Measurements from ENCODE around the gene PDSS1.

The PDSS1 gene

DNA sequence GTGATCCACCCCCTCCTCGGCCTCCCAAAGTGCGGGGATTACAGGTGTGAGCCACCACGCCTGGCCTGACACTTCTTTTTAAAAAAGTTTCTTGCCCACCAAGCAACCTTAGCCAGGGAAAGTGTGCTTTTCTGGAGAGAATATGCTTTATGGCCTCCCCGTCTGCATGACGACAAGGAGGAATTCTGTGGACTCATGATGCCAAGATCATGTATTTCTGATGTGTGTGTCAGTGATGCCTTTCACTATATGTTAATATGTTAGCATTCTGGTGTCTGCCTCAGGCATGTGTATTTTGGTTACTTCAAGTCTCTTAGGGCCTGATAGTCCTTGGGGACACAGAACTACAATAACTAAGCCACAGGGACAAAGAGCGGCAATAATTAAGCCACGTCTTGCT lies 2.1 kb downstream of the PDSS1 start:
- no peak for DNase-seq (ENCODE audit: low read depth in 2 of 2)

DNA sequence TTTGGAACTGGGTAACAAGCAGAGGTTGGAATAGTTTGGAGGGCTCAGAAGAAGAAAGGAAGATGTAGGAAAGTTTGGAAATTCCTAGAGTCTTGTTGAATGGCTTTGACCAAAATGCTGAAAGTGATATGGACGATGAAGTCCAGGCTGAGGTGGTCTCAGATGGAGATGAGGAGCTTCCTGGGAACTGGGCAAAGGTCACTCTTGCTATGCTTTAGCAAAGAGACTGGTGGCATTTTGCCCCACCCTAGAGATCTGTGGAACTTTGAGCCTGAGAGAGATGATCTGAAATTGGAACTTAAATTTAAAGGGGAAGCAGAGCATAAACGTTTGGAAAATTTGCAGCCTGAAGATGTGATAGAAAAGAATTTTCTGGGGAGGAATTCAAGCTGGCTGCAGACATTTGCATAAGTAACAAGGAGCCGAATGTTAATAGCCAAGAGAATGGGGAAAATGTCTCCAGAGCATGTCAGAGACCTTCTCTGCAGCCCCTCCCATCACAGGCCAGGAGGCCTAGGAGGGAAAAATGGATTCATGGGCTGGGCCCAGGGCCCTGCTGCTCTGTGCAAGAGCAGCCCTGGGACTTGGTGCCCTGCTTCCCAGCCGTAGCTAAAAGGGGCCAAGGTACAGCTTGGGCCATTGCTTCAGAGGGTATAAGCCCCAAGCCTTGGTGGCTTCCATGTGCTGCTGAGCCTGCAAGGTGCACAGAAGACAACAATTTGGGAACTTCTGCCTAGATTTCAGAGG lies 3.6 kb downstream of the PDSS1 start:
- DNase-seq (ENCODE audit: low read depth in 2 of 2) = no peak

DNA sequence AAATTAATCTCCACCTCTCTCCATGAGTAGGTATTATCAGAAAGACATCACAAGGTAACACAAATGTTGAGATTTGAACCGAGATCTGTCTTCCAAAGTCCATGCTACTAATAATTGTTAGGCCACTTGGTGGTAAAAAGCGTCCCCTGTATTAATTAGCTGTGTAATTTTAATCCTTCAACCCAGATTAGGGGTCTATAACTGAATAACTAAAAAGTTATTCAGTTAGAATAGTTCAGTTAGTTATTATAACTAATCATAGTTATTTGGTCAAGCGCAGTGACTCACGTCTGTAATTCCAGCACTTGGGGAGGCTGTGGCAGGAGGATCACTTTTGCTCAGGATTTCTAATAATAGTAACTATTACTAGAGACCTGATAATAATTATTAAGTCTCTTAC lies 5.6 kb downstream of the PDSS1 start:
- no peak for DNase-seq (ENCODE audit: low read depth in 2 of 2)

DNA sequence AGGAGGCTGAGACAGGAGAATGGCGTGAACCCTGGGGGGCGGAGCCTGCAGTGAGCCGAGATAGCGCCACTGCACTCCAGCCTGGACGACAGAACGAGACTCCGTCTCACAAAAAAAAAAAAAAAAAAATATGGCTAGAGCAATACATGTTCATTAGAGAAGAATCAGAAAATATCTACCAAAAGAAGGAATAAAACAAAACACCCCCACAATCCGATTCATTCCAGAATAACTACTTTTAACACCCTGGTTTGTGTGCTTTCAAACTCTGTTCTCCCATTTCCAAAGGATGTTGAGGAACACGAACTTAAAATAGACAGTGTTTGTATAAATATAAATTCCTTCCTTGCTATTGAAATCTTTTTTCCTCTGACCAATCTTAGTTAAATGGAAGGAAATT lies 6.5 kb downstream of the PDSS1 start:
- DNase-seq (ENCODE audit: low read depth in 2 of 2) = no peak

DNA sequence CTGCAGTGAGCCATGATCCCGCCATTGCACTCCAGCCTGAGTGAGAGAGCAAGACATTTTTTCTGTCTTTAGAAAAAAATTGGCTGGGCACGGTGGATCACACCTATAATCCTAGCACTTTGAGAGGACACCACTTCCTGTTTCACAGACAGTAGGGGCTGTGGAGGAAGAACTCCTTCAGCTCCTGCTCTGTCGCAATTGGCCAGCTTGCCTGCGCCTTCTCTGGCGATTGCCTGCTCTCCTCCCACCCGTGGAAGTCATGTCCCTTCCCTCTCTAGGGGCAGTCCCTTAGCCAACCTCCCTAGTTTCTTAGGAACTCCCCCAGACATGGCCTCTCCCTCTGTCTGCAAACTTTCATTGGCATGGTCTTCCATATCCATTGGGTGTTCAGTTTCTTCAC lies 8.7 kb downstream of the PDSS1 start:
- no peak for DNase-seq (ENCODE audit: low read depth in 2 of 2)

DNA sequence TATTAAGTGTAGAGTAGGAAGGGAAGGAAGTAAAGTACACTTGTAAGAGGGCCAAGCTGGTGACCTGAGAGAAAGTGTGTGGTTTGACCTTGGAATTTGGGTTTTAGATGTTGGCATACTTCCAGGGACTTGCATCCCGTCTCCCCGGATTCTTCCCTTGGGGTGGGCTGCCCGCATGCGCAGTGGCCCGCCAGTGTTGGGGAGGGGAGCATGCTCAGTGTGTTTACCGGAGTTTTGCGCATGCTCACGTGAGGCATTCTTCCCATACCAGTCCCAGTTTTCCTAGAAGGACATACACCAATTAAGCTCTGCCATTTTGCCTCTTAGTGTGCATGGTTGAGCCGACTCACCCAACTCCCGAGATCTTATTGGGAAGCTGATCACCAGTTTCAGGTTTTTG lies 9.4 kb downstream of the PDSS1 start:
- DNase-seq (ENCODE audit: low read depth in 2 of 2) = no peak

DNA sequence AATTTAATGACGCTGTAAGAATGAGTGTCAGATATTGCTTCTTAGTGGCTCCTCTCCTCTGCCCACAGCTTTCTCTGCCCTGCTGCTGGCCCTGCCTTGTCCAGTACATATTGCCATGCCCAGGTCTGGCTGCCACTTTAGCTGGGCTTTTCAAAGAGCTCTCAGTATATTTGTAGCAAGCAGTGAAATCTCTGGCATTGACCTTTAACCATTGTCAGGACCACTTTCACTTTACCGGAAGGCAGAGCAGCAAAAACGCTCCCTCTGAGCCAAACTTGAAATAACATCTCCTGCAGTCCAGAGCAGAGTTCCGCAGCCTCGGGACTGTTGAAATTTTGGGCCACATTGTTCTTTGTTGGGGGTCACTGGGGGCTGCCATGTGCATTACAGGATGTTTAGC lies 13.8 kb downstream of the PDSS1 start:
- no peak for DNase-seq (ENCODE audit: low read depth in 2 of 2)

DNA sequence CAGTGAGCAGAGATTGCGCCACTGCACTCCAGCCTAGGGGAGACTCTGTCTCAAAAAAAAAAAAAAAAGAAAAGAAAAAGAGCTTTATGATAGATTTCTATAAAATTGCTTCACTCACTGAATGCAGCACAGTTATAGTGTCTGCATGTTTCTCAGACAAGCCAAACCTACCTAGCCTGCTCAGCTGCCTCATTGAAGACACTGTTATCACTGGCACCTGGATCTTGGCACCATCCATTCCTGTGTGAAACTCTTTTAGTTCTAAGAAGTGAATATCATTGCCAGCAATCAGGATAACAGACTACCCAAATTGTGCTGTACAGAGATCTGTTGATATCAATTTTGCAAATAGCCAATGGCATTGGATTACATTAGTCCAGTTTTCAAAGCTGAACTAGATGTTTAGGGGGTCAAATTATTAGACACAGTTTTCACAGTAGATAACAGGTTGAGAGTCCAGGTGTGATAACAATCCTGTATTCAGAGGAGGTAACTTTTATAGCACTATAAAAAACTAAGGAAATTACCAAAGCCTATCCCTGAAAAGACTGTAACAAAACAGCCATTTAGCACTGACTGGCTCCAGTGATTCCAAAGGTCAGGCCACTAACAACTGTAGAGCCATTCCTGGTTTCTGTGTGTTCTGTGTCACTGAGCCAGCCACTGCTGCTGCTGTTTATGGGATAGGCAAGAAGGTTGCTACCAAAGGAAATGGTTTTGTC lies 17.1 kb downstream of the PDSS1 start:
- no peak for DNase-seq (ENCODE audit: low read depth in 2 of 2)

DNA sequence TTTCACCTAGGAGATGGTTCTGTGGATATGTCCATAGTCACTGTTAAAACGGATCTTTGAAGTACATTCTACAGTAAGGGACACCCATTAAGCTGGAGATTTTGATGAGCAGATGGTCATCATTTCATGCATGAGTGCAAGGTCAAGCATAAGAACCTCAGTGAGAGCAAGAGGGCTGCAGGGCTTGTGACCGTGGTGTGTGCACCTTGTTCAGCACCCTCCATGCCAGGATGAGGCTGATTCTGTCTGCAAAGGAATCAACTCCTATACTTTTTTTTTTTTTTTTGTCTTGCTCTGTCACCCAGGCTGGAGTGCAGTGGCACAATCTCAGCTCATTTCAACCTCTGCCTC lies 17.6 kb downstream of the PDSS1 start:
- no peak for DNase-seq (ENCODE audit: low read depth in 2 of 2)

DNA sequence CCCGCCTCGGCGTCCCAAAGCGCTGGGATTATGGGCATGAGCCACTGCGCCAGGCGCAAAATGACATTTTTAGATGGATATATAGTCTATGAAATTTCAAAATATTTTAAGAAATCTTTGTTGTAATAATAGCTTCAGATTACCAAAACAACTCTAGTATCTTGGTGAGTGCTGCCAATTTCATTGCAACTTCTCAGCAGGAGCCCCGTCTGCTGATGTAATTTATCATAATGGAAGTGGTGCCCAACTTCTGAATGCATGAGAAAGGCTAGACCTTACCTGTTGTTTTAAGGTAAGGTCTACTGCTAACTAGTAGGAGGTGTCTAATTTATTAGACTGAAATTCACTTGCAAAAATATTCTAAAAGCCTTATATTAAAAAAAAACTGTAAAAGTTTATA lies 20.0 kb downstream of the PDSS1 start:
- DNase-seq (ENCODE audit: low read depth in 2 of 2) = no peak

DNA sequence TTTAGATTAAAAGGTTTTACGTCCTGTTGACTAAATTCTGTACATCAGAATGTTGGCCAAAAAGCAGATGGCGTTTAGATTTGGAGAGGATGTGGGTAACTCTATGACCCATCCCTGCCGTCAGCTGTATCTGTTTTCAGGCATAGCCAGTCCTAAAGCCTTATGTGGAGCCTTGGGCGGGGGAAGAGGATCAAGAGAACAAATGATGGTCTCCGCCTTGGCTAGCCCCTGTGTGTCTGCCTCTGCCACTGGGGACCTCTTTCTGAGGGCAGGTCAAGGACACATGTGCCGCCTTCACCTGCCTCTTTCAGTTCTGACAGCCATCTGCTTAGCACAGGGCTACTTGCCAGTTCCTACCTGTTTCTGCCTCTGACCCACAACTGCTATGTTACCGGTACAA lies 24.1 kb downstream of the PDSS1 start:
- no peak for DNase-seq (ENCODE audit: low read depth in 2 of 2)

DNA sequence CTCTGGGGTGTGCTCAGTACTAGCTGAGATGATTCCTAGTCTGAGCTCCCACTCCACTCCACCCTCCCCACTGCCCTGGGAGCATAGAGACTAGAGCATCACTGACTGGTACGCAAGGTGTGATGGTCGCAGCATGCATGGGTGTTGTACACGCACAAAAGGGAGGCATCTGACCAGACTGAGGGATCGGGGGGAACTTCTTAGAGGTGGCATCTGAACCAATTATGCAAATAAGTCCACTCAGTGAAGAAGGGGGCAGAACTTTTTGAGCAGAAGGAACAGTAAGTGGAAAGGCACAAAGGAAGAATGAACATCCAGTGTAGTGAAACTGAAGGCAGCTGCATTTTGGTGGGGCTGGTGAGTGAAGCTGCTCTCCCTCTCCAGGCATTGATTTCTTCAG lies 25.5 kb downstream of the PDSS1 start:
- no peak for DNase-seq (ENCODE audit: low read depth in 2 of 2)

DNA sequence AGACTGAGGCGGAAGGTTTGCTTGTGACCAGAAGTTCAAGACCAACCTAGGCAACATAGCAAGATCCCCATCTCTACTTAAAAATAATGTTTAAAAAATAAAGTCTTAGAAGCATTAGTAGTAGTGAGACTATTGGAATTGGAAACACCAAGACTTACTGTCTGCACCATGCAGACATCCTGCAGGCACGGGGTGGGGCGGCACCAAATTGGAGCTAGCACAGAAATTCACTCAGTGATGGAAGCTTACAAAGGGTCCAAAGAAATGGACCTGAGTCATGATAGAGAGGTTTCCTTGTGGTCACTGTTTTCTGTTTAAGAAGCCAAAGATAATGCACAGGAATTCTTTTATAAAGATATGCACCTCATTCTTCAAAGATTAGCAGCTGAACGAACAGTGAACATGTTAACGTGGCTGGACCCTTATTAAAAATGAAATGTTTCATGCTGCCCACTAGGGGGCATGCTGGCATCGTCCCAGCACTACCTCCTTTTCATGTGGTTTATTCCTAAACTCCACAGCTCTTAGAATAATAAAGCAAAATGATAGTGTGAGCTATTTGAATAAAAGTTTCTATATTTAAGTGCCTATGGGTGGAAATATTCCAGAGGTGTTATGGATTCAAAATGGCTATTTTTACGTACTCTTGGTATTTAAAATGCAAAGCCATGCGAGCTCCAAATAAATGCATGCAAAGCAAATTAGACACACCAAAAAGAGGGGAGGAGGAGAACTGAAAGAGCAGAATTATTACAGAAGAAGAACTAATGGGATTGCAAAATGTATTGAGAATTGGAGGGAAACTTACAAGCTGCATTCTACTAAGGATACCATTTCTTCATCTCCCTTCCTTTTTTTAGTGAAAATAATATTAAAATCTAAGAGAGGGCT lies 28.6 kb downstream of the PDSS1 start:
- peak; percentile 27 to 43 for DNase-seq (ENCODE audit: low read depth in 2 of 2)

DNA sequence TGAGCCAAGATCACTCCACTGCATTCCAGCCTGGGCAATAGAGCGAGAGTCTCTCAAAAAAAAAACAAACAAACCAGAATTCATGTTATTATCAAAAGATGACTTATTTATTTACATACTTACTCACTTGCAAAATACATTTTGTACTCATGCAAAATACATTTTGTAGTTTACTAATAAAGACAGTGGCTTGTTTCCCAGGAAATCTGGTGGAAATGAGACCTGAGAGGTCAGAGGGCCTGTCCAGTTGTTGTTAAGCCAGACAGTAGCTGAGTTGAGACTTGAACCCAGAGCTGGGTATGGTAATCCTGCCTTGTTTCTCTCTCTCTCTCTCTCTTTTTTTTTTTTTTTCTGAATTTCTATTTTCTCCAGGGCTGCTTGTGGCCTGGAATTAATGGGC lies 29.5 kb downstream of the PDSS1 start:
- DNase-seq (ENCODE audit: low read depth in 2 of 2) = no peak

DNA sequence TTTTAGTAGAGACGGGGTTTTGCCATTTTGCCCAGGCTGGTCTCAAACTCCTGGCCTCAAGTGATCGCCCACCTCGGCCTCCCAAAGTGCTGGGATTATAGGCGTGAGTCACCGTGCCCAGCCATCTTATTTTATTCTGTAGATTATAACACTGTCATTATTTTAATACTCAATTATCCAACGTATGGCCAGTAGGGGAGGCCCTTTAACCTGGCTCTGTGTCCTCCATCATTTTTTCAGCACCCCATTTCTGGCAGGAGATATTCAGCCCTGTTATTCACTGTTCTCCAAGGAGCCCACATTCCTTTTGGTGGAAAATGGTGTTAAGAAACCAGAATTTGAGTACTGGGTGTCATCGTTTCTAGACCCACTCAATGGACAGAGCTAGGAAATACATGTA lies 31.5 kb downstream of the PDSS1 start:
- no peak for DNase-seq (ENCODE audit: low read depth in 2 of 2)

DNA sequence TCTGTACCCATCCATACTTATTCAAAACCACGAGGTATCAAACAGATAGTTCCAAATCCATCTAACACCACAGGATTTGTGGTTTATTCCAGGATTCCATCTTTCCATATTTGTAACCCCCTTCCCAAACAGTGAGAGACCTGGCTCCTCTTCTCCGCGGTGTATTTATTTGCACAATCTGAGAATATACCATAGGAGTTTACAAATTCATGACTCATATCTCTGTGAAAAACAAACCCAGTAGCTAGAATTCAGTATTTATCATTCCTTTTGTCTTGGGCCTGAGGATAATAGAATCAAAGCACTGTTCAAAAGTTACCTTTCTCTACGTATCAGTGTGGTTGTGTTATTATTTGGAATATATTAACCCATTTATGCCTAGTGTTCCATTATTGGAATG lies 31.9 kb downstream of the PDSS1 start:
- DNase-seq (ENCODE audit: low read depth in 2 of 2) = no peak

DNA sequence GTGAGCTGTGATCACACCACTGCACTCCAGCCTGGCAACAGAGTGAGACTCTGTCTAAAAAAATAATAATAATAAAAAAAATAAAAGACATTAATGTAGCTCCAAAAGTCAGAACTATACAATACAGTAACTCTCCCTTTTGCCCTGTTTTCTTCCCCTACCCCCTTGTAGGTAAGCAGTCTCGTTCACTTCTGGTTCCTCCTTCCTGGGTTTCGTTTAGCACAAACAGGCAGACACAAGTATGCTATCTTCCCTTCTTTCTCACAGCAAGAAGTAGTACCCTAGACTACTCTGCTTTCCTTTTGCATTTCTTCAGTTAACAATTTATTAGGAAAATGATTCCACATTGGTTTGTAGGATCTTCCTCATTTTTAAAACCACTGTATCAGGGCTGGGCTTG lies 33.1 kb downstream of the PDSS1 start:
- no peak for DNase-seq (ENCODE audit: low read depth in 2 of 2)

DNA sequence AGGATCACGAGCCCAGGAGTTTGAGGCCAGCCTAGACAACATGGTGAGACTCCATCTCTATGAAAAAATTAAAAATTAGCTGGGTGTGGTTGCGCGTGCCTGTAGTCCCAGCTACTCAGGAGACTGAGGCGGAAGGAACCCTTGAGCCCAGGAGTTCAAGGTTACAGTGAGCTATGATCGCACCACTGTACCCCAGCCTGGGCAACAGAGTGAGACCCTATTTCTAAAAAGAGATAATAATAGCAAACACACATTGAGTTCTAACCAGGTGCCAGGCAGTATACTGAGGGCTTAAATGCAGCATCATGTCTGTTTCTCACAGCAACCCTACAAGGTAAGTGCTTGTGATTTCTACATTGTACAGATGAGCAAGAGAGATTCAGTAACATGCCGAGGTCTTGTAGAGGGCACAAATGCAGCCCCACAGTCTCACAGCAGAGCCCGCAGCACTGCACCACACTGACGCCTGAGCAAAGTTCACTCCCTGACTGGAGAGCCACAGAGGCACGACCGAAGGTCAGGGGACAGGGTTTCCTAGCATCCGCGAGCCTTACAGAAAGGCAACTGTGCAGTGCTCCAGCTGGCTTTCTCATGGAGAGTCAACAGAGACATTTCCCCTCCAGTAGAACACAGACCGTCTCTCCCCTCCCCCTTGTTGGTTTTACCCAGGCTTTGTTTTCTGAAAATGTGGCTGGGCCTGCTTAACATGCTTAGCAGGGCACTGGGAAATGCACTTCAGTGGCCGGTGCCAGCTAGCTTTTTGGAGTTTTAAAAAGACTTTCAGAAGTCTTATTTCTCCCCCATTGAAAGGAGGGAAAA lies 36.5 kb downstream of the PDSS1 start:
- DNase-seq (ENCODE audit: low read depth in 2 of 2) = no peak

DNA sequence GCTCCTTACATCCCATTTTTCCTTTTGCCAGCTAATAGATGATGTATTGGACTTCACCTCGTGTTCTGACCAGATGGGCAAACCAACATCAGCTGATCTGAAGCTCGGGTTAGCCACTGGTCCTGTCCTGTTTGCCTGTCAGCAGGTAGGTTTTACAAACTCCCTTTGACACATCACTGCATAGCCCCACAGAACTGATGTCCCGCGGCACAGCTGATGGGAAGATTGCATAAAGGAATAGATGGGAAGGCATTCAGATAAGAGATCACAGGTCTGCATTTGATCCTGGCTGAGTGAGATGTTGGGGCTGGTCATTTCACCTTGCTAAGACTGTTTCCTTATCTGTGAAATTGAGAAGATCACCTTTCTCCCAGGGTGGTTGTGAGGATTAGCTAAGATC lies 37.9 kb downstream of the PDSS1 start:
- DNase-seq (ENCODE audit: low read depth in 2 of 2) = no peak

DNA sequence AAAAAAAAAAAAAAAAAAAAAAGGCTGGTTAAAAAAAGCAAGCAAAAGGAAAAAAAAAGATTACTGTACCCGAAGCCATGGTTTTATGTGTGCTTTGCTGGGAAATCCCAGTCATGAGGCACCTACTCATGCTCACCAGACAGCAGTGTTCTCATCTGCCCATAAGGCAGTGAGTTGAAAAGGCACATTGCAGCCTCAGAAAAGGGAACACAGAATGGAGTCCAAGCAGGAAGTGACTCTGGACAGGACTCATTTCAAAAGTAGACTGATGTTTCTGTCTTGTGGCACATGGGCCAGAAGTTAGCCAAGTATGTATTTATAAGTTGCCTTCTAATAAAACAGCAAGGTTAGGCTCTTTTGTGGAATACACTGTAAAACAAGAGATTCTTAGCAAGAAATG lies 40.2 kb downstream of the PDSS1 start:
- DNase-seq (ENCODE audit: low read depth in 2 of 2) = no peak

DNA sequence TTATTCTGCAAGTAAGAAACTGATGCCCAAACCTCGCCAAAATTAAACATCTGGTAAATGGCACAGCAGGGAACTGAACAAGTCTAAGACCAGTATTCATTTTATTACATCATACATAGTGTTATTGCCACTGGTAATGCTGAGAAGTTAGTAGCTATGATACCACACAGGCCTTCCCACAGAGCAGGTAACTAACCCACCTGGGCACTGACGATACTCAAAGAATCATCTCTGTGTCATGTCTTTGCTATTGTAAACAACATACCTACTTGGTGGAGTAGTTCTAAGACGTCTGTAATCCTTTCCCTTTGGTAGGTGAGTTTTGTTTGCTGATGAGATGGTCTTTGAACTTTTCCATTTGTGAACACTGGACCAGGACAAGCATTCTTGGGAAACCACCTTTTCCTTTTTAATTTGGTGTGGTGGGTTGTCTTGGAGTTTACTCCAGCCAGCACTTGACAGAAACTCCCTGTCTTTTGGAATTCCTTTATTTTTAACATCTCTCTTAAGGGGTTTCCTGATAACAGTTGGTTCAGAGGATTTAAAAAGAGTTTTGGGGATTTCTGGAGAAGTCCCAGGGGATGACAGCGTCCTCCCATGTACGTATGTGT lies 40.9 kb downstream of the PDSS1 start:
- no peak for DNase-seq (ENCODE audit: low read depth in 2 of 2)
